Measurements from ENCODE around the gene CACNA1C.

The CACNA1C gene

GRCh38 chr12:2628401-2628800 lies 575.6 kb downstream of the CACNA1C start:
- no peak for DNase-seq (ENCODE audit: low spot score)

DNA sequence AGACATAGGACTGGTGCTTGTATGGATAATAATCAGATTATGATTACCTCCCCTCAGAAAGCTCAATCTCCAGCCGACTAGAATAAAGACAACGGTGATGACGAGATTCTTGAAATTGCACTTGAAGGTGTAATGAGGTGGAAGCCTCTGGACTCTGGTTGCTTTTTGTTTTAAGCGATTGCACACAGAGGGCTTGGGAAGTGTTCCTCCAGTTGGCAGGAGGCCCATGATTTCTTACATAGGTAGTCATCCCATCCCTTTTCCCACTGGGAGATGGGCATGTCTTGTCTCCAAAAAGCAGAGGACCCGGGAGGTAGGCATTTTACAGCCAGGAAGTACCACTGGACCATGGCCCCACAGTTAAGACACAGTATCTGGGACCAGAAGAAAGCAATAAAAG lies 576.3 kb downstream of the CACNA1C start:
- no peak for DNase-seq (ENCODE audit: low spot score)

- DNase-seq (ENCODE audit: low spot score), result no peak
Observed at GRCh38 chr12:2631653-2632350, 579.0 kb downstream of the CACNA1C start.

DNA sequence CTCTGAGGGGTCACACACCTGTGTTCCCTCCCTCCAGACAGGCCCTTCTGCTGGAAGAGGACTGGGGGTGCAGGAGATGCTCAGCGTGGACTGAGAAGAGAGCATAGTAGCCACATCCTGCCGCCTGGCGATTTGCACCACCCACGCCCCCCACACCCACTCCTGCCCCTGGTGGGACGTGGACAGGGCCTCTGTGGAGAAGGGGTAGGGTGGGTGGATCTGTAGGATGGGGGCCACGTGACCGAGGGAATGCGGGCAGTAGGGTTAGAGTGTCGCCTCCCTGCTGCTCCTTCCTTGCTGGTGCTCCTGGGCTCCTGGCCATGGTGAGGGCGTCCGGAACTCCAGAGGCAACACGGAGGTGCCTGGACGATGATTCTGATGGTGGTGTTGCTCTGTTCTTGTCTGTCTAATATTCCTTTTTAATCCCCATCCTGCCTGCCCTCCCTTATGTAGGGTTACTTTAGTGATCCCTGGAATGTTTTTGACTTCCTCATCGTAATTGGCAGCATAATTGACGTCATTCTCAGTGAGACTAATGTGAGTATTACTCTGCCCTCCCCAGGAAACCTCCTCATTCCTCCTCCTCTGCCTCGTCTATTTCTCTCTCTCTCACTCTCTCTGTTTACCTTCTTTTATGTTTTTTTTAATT lies 580.5 kb downstream of the CACNA1C start:
- DNase-seq (ENCODE audit: low spot score), result no peak

DNA sequence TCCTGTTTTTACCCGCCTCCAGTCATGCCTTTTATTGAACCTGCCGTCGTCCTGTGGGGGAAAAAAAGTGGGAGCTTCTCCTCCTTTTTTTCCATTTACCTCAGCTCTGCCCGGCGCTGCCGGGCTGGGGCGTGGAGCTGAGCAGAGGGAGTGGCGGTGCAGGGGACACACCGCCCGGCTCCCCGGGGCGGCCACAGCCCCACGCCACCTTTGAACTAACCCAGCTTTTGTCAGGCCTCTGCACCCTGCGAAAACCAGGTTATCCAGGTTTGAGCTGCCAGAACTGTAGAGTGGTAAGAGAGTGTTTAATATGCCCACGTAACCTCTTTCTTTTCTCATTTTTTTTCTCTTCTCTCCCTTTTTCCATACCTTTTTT lies 581.0 kb downstream of the CACNA1C start:
- no peak for DNase-seq (ENCODE audit: low spot score)

DNA sequence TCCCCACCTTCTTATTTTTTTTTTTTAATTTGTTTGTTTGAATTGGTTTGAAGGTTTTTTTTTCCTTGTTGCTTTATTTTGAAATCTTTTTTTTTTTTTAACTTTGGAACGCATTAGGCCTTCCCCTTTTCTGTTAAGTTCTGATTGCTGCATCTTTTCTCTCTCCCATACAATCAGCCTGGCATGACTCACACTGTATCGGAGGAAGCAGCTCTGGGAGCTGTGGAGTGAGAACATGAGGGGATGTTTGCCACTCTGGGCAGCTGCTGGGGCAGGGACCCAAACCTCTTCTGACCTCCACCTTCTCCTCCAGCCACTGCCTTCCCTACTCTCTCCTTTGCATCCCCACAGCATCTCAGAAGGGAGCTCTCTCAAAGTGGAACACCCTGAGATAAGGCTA lies 581.7 kb downstream of the CACNA1C start:
- DNase-seq (ENCODE audit: low spot score), result no peak

- DNase-seq (ENCODE audit: low spot score), result no peak
Observed at GRCh38 chr12:2636741-2637340, 584.1 kb downstream of the CACNA1C start.

DNA sequence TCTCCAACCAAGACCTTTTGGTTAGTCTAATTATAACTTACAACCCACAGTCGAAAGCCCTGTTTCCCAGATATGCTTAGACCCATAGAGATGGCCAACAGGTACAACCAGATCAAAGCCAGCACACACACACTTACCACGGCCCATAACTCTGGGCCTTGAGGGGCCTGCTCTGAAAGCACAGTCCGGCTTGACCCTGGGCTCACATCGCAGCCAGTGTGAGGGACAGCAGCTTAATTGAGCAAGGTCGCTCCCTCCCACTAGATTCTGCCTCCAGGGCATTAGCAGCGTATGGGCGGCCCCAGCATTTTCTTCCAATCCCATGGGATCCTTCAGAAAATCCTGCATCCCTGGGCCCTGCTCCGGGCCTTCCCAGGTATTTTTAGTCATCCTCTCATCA lies 584.6 kb downstream of the CACNA1C start:
- DNase-seq (ENCODE audit: low spot score), result no peak

GRCh38 chr12:2638273-2639019 lies 585.7 kb downstream of the CACNA1C start:
- DNase-seq (ENCODE audit: low spot score), result no peak

DNA sequence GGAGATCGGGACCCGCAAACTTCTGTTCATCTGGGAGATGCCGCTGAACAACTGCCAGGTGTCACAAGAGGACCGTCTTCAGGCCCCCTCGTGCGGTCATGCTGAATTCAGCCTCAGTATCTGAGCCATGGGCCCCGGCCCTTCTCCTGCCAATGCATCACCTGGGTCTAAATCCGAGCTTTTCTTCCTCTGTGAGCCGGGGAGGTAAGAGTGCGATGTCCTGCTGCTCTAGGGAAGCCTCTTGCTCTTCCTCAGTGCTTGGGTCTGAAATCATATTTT lies 586.2 kb downstream of the CACNA1C start:
- no peak for DNase-seq (ENCODE audit: low spot score)

- DNase-seq (ENCODE audit: low spot score), result peak; percentile 73
Observed at GRCh38 chr12:2640281-2640680, 587.5 kb downstream of the CACNA1C start.

GRCh38 chr12:2640709-2641108 lies 587.9 kb downstream of the CACNA1C start:
- DNase-seq (ENCODE audit: low spot score), result peak; percentile 96

DNA sequence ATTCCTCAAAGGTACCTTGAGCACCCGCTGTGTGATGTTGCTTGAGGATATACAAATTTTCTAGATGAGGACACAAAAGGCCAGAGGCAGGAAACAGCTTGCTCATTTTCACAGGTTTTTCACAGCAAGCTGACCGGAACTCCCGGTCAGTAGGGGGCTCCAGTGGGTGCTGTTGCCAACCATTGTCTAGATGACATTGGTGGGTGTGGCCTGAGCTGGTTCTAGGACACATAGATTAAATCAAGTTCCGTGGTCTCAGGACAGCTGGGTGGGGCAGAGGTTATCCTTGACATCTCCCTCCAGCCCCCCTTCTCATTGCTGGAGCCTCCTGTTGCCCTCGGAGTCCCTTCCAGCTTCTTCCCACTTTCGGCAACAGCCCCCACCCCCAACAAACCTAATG lies 588.4 kb downstream of the CACNA1C start:
- peak; percentile 54 for DNase-seq (ENCODE audit: low spot score)

DNA sequence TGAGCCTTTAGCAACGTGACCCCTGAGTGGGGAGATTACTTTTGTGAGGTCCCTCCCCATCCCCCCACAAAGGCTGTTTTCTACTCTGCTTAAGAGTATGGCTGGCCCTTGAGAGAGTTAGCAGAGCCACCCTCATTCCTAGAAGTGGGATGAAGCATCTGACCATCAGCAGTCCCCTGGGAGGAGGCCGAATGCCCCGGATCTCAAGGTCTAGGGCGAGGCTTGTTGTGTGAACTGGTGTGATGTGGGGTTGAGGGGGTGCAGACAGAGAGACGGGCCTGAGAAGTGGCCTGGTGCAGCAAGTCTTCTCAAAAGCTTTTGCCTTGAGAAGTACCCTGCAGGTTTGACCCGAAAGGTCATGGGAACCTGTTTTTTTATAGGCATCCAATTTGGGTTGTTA lies 589.0 kb downstream of the CACNA1C start:
- no peak for DNase-seq (ENCODE audit: low spot score)

DNA sequence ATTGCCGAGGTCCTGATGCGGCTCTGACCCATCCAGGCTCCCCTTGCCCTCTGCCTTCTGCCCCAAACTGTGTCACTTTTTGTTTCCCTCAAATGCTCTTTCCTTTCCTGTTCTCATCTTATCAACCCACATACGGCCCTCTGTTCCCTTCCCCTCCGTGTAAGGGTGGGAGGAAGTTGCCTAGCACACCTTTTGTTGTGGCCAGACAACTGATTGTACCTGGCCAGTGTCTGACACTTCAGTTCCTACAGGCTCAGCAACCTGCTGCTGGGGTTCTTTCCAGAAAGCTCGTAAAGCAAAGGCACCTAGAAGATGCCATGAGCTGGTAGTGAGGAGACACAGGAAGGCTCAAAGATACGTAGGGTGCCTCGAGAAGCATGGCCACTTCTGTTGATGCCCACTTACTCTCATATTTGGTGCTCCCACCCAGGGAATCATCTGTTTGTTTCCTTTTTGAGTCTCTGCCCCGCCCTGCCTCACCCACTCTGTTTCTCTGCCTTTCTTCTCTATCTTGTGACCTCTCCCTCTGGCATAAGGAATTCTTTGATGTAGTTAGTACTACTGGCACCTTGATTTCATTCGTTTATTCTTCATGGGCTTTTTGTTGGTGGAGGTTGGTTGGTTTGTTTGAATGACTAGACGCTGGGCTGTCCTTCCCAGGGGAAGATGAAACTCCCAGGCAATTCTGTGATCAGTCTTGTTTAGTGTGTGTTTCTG lies 589.5 kb downstream of the CACNA1C start:
- no peak for DNase-seq (ENCODE audit: low spot score)

DNA sequence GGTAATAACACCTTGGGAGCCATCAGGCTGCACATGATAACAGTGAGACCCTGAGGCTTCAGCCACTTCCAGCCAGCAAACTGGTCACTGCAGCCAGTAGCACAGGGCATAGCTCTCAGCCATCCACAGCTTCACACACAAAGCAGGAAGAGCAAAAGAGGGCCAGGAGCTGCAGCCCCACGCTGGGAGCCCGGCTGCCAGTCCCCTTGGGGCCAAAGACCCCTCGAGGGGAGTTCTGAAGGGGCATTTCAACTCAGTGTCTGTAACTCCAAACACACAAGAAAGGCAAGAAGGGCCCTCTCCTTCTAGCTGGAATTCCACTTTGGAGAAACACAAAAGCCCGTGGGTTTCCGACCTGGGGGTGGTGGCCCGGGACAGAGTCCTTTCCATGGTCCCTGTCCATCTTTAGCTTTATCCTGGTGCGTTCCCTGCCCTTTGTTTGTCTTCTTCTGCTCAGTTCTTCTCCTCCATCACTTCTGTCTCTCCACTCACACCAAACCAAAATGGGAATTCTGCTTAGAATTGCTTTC lies 590.2 kb downstream of the CACNA1C start:
- no peak for DNase-seq (ENCODE audit: low spot score)

GRCh38 chr12:2643576-2644135 lies 590.9 kb downstream of the CACNA1C start:
- no peak for DNase-seq (ENCODE audit: low spot score)

GRCh38 chr12:2644683-2645405 lies 592.1 kb downstream of the CACNA1C start:
- DNase-seq (ENCODE audit: low spot score), result no peak

- DNase-seq (ENCODE audit: low spot score), result no peak
Observed at GRCh38 chr12:2645460-2645859, 592.7 kb downstream of the CACNA1C start.

- no peak for DNase-seq (ENCODE audit: low spot score)
Observed at GRCh38 chr12:2646341-2646740, 593.6 kb downstream of the CACNA1C start.

DNA sequence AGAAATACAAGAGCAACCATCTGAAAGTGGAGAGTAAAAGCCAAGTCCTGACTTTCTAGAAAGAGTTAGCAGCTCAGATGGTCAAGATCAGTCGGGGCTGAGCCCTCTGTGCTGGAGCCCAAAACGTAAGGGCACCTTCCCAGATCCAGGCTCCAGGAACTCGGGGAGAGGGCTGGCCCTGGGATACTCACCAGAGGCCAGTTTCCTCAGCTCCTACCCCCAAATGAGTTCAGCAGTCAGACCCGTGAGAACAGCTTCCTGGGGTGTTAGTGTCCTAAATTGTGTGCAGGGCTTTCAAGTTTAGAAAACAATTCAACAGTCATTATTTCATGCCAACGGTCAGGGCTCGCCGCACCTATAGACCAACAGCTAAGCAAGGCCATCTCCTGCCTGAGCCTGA lies 594.4 kb downstream of the CACNA1C start:
- DNase-seq (ENCODE audit: low spot score), result no peak
